Hair follicular keratinocyte (primary cell): ENCODE data around the gene ANK2. TPM values are rescaled to one million over a fixed set of nuclear protein-coding genes. Genes with fewer than 3 reads are reported as not detected.

Experiments used
- total RNA-seq: library from RNA; depleted of rRNA; stranded (reverse); fragments of >200 nt; gene quantifications from 2 replicates; pipeline ENCODE4 v1.2.3, GENCODE V29; 2015

Gene ANK2
- total RNA-seq: 2.1 and 3.5 TPM in 2 replicates

GRCh38 chr4:113049421-113050370 lies at the start of gene ANK2:
Gene ANK2 (plus strand): TSS chr4:113049653. CDS start chr4:113049729, 76 bp downstream.

